Mucosa of rectum (tissue), 2 donors: ENCODE measurements around the gene COL10A1.

Experiments
- H3K27ac ChIP-seq, 2 donors: one replicate each; pipeline ENCODE4 v1.7.0; 2013; ENCODE audit warnings: inconsistent platforms in 2 of 2, low read depth in 2 of 2, low read length in 2 of 2
- H3K27me3 ChIP-seq, 2 donors: one replicate each; pipeline ENCODE4 v1.7.0; 2013; ENCODE audit warnings: low read length in 2 of 2; ENCODE audit not compliant: control insufficient read depth in 2 of 2, insufficient read depth in 2 of 2
- H3K36me3 ChIP-seq, 2 donors: one replicate each; pipeline ENCODE4 v1.7.0; 2013; ENCODE audit warnings: low read length in 2 of 2; ENCODE audit not compliant: control insufficient read depth in 2 of 2, insufficient read depth in 2 of 2
- H3K4me1 ChIP-seq, 2 donors: one replicate each; pipeline ENCODE4 v1.7.0; 2013; ENCODE audit warnings: low read length in 2 of 2, mild to moderate bottlenecking in 1 of 2; ENCODE audit not compliant: control insufficient read depth in 2 of 2, insufficient read depth in 2 of 2
- H3K4me3 ChIP-seq, 2 donors: one replicate each; pipeline ENCODE4 v1.7.0; 2013; ENCODE audit warnings: low read length in 2 of 2
- H3K9ac ChIP-seq, 2 donors: one replicate each; pipeline ENCODE4 v1.7.0; 2013; ENCODE audit warnings: low read length in 2 of 2, low read depth in 1 of 2, mild to moderate bottlenecking in 1 of 2
- H3K9me3 ChIP-seq, 2 donors: one replicate each; pipeline ENCODE4 v1.7.0; 2013; ENCODE audit warnings: low read length in 2 of 2; ENCODE audit not compliant: control insufficient read depth in 2 of 2
- donor health status: healthy.
- donor health status: Normal muscosa, but diverticular disease.

The COL10A1 gene

GRCh38 chr6:116088946-116089345 lies 37.0 kb downstream of the COL10A1 start:
- no peaks in the 10 kb centered on the region for H3K36me3 ChIP-seq
- H3K27me3 ChIP-seq = no peaks in the 10 kb centered on the region
- H3K9ac ChIP-seq = no peak overlapping the region
- H3K4me1 ChIP-seq = no peaks in the 10 kb centered on the region
- H3K4me3 ChIP-seq = no peak overlapping the region
- no peak overlapping the region for H3K27ac ChIP-seq
- no peaks in the 10 kb centered on the region for H3K9me3 ChIP-seq

DNA sequence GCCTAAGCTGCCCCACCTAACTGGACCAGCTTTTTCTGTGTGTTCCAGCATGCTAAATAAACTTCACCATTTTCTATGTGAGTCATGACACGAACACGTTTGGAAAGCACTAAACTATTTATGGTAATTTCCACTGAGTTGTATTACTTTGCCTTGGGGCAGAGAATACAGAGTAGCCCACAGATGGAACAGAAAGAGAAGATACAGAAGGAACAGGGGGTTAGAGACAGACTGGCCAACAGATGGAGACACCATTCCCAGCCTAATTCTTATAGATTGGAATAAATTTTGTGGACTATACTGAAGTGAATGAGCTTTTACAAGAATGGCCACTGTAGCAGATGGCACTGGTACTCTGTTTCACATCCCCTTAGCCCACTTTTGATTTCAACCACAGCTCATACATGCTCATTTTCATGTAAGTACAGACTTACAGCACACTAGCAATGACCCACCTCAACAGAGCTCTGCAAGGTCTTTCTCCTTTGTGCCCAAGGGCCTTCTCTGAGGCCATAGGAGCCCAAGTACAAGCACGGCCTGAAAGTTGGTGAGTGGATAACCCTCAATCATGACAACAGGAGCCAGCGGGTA lies 38.4 kb downstream of the COL10A1 start:
- no peak overlapping the region for H3K27ac ChIP-seq
- H3K27me3 ChIP-seq = no peaks in the 10 kb centered on the region
- no peak overlapping the region for H3K4me3 ChIP-seq
- H3K36me3 ChIP-seq = no peaks in the 10 kb centered on the region
- H3K4me1 ChIP-seq = no peaks in the 10 kb centered on the region
- no peak overlapping the region for H3K9ac ChIP-seq
- H3K9me3 ChIP-seq = no peaks in the 10 kb centered on the region

GRCh38 chr6:116084284-116084683 lies 41.6 kb downstream of the COL10A1 start:
- no peak overlapping the region for H3K27ac ChIP-seq
- H3K9me3 ChIP-seq = no peaks in the 10 kb centered on the region
- H3K36me3 ChIP-seq = no peaks in the 10 kb centered on the region
- H3K4me3 ChIP-seq = no peak overlapping the region
- no peaks in the 10 kb centered on the region for H3K27me3 ChIP-seq
- H3K9ac ChIP-seq = no peak overlapping the region
- H3K4me1 ChIP-seq = no peaks in the 10 kb centered on the region

GRCh38 chr6:116083052-116083451 lies 42.9 kb downstream of the COL10A1 start:
- Histone ChIP-seq H3K36me3 (no peaks in the 10 kb centered on the region), H3K27me3 (no peaks in the 10 kb centered on the region), H3K9ac (no peak overlapping the region), H3K27ac (no peak overlapping the region), H3K9me3 (no peaks in the 10 kb centered on the region), H3K4me1 (no peaks in the 10 kb centered on the region), H3K4me3 (no peak overlapping the region)

- H3K9ac ChIP-seq = no peak overlapping the region
- H3K4me1 ChIP-seq = peaks cover 0 to 3% of the 10 kb centered on the region in 2 donors
Measured at GRCh38 chr6:116078945-116079344, 47.0 kb downstream of the COL10A1 start.

DNA sequence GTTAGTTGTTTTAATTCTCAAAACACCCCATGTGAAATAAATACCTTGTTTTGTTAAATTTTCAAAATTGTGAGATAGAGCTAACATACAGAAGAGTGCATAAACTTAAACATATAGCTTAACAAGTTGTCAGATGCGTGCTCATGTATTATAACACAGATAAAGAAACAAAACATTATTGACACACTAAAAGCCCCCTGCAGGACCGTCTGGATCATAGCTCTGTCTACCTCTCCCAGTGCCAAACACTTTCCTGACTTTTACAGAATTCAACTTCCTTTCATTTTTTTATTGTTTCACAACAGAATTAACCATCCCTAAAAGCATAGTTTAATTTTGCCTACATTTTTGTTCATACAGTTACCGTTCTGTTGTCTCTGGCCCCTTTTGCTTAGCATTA lies 47.4 kb downstream of the COL10A1 start:
- Histone ChIP-seq H3K36me3 (no peaks in the 10 kb centered on the region), H3K4me3 (no peak overlapping the region), H3K27ac (no peak overlapping the region), H3K27me3 (no peaks in the 10 kb centered on the region), H3K9ac (no peak overlapping the region), H3K4me1 (peaks cover 0 to 3% of the 10 kb centered on the region in 2 donors), H3K9me3 (no peaks in the 10 kb centered on the region)

More at GRCh38 chr6:116078945-116079344, 47.0 kb downstream of the COL10A1 start:
- Histone ChIP-seq H3K27me3 (no peaks in the 10 kb centered on the region), H3K36me3 (no peaks in the 10 kb centered on the region), H3K4me3 (no peak overlapping the region), H3K27ac (no peak overlapping the region), H3K9me3 (no peaks in the 10 kb centered on the region)

- no peaks in the 10 kb centered on the region for H3K9me3 ChIP-seq
- H3K9ac ChIP-seq = no peak overlapping the region
- H3K27ac ChIP-seq = no peak overlapping the region
- no peak overlapping the region for H3K4me3 ChIP-seq
- peaks cover 0 to 3% of the 10 kb centered on the region in 2 donors for H3K4me1 ChIP-seq
- no peaks in the 10 kb centered on the region for H3K27me3 ChIP-seq
- H3K36me3 ChIP-seq = no peaks in the 10 kb centered on the region
Measured at GRCh38 chr6:116074732-116075390, 51.1 kb downstream of the COL10A1 start.

DNA sequence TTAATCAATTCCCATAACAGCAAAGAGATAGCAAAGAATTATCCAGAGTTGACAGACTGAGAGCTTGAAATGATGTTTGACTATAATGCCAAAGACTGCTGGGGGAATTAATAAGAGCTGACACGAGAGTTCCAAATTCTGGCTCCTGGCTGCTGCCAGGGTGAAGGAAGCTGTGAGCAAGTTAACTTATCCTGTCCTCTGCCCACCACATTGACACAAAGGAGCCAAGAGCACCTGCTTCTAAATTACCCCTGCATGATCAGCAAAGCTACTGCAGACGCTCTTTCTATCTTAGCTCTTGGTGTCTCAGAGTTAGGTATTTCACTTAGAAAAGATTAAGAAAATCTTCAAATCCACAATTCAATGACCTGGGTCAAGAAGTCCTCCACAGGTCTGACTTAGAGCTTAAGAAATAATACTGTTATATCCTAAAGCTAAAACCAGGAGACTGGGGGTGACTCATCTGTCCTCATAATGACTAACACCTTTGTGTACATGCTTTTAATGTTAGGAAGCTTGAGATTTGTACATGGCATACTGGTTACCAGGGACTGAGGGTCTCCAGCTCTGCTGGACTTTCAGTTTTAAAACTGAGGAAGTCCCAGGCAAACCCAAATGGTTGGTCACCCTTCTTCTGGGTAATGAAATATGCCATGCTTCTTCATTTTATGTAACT lies 52.0 kb downstream of the COL10A1 start:
- Histone ChIP-seq H3K9ac (no peak overlapping the region), H3K9me3 (no peaks in the 10 kb centered on the region), H3K36me3 (no peaks in the 10 kb centered on the region), H3K4me1 (peaks cover 0 to 3% of the 10 kb centered on the region in 2 donors), H3K27me3 (no peaks in the 10 kb centered on the region), H3K27ac (no peak overlapping the region), H3K4me3 (no peak overlapping the region)

GRCh38 chr6:116072368-116072767 lies 53.6 kb downstream of the COL10A1 start:
- Histone ChIP-seq H3K27ac (no peak overlapping the region), H3K9me3 (no peaks in the 10 kb centered on the region), H3K4me1 (peaks cover 0 to 2% of the 10 kb centered on the region in 2 donors)

DNA sequence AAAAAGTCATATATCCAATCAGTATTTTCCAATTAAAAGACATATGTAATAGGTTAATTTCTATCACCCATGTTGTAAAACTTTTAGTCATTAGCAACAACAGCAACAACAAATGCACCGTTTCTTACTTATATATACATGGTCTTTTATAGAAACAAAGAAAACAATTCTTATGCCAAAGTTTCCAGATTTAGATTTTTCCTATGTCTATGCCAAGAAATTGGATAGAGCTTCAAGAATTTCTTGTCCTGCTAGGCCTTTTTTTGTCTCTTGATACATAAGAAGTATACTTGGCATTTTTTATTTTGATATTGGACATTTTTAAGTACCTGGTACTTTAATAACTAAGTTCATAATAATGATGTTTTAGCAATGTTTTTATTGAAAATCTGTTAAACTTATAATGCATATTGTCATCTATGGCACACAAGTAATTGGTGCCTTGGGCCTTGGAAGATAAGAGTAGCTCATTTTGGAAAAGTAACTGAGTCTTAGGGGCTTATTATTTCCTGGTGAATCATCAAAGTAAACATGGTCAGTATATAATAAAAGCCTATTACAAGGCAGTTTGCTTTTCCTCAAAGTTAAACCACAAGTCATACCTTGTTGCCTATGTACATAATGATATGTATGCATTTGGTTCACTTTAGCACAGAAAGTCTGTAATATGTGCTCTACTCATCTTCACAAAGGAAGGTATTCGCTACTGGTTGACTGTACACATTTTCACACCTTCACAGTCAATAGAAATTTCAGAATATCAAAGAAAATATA lies 55.1 kb downstream of the COL10A1 start:
- Histone ChIP-seq H3K4me3 (no peak overlapping the region), H3K27ac (no peak overlapping the region), H3K27me3 (no peaks in the 10 kb centered on the region), H3K4me1 (no peaks in the 10 kb centered on the region), H3K9ac (no peak overlapping the region), H3K9me3 (no peaks in the 10 kb centered on the region), H3K36me3 (no peaks in the 10 kb centered on the region)

More at GRCh38 chr6:116072368-116072767, 53.6 kb downstream of the COL10A1 start:
- Histone ChIP-seq H3K9ac (no peak overlapping the region), H3K36me3 (no peaks in the 10 kb centered on the region), H3K4me3 (no peak overlapping the region), H3K27me3 (no peaks in the 10 kb centered on the region)
